Fibroblast of pulmonary artery (primary cell): ENCODE data around the gene BSND.
A peak's percentile ranks its signal among the peaks of the same experiment; 100 is the strongest.

ENCODE experiments used
- DNase-seq: peaks from one replicate; pipeline ENCODE4 v3.0.0-alpha.2; 2010; ENCODE audit warnings: low read depth
- H3K4me3 ChIP-seq: replicated peaks from 2 replicates; pipeline ENCODE4 v1.5.1; 2011; ENCODE audit warnings: low read depth, mild to moderate bottlenecking, control low read depth, low read length, moderate library complexity
- CTCF ChIP-seq: IDR thresholded peaks from 2 replicates; pipeline ENCODE4 v1.5.1; 2011; ENCODE audit warnings: mild to moderate bottlenecking, control low read depth, low read length, inconsistent platforms; ENCODE audit errors: missing control alignments

The BSND gene

GRCh38 chr1:55055084-55055882 lies 56.5 kb downstream of the BSND start:
- TF ChIP-seq CTCF = no peak
- DNase-seq = peak; percentile 12
- H3K4me3 ChIP-seq = no peak overlapping the region

GRCh38 chr1:55055951-55056631 lies 57.4 kb downstream of the BSND start:
- DNase-seq = no peak
- TF ChIP-seq CTCF = no peak
- H3K4me3 ChIP-seq = no peak overlapping the region

- DNase-seq = no peak
- no peak for TF ChIP-seq CTCF
Observed at GRCh38 chr1:55056632-55056992, 57.9 kb downstream of the BSND start.

GRCh38 chr1:55057270-55057955 lies 58.7 kb downstream of the BSND start:
- no peak for DNase-seq
- no peak for TF ChIP-seq CTCF

More at GRCh38 chr1:55056632-55056992, 57.9 kb downstream of the BSND start:
- H3K4me3 ChIP-seq = no peak overlapping the region

GRCh38 chr1:55057956-55058298 lies 59.2 kb downstream of the BSND start:
- no peak for DNase-seq
- TF ChIP-seq CTCF = no peak
- no peak overlapping the region for H3K4me3 ChIP-seq

More at GRCh38 chr1:55057270-55057955, 58.7 kb downstream of the BSND start:
- H3K4me3 ChIP-seq = no peak overlapping the region

GRCh38 chr1:55059302-55060132 lies 60.8 kb downstream of the BSND start:
- no peak overlapping the region for H3K4me3 ChIP-seq
- no peak for DNase-seq
- no peak for TF ChIP-seq CTCF
